GM23338 (cell line): ENCODE results near the gene KCNJ16. TPM values are rescaled to one million over a fixed set of nuclear protein-coding genes. Genes with fewer than 3 reads are reported as not detected.

ENCODE experiments used
- ATAC-seq: fragments of 200-7000 bp; cut with Tn5 transposase; 3 replicates; pipeline ENCODE4 v1.9.1; 2020
- DNase-seq: peaks from one replicate; pipeline ENCODE4 v3.0.0-alpha.2; 2015; ENCODE audit warnings: low spot score
- H2AFZ ChIP-seq: fragments of 200-600 bp; sonication (generic); 2 replicates; pipeline ENCODE4 v1.8.0; 2016; ENCODE audit warnings: antibody characterized with exemption, mild to moderate bottlenecking, moderate library complexity
- H3F3A ChIP-seq: fragments of 200-600 bp; sonication (generic); replicated peaks from 2 replicates; pipeline ENCODE4 v1.8.0; 2017; ENCODE audit warnings: antibody characterized with exemption, mixed run types, low read depth
- H3K27ac ChIP-seq: fragments of 200-600 bp; sonication (generic); 2 replicates; pipeline ENCODE4 v1.6.1; 2016; ENCODE audit warnings: low read depth
- H3K27me3 ChIP-seq: fragments of 200-600 bp; sonication (generic); 2 replicates; pipeline ENCODE4 v1.8.0; 2016; ENCODE audit warnings: mild to moderate bottlenecking, mixed run types, moderate library complexity; ENCODE audit not compliant: insufficient read depth
- H3K36me3 ChIP-seq: fragments of 200-600 bp; sonication (generic); 2 replicates; pipeline ENCODE4 v1.8.0; 2016; ENCODE audit warnings: mild to moderate bottlenecking; ENCODE audit not compliant: insufficient read depth
- H3K4me1 ChIP-seq: fragments of 200-600 bp; sonication (generic); 2 replicates; pipeline ENCODE4 v1.8.0; 2016; ENCODE audit warnings: mild to moderate bottlenecking, moderate library complexity; ENCODE audit not compliant: insufficient read depth
- H3K4me2 ChIP-seq: fragments of 200-600 bp; sonication (generic); 2 replicates; pipeline ENCODE4 v1.7.1; 2017; ENCODE audit warnings: mixed run types
- H3K4me3 ChIP-seq: fragments of 200-600 bp; sonication (generic); 2 replicates; pipeline ENCODE4 v1.6.1; 2016; ENCODE audit warnings: mixed run types
- H3K79me2 ChIP-seq: fragments of 200-600 bp; sonication (generic); replicated peaks from 2 replicates; pipeline ENCODE4 v1.8.0; 2017; ENCODE audit warnings: mild to moderate bottlenecking; ENCODE audit not compliant: insufficient read depth
- H3K9me2 ChIP-seq: fragments of 200-600 bp; sonication (generic); 2 replicates; pipeline ENCODE4 v1.8.0; 2017; ENCODE audit not compliant: insufficient read depth
- H4K20me1 ChIP-seq: fragments of 200-600 bp; sonication (generic); replicated peaks from 2 replicates; pipeline ENCODE4 v1.8.0; 2017; ENCODE audit warnings: mild to moderate bottlenecking; ENCODE audit not compliant: insufficient read depth
- H3K27ac Mint-ChIP-seq: 2 replicates; pipeline ENCODE4 v1.8.0; 2020; ENCODE audit warnings: inconsistent platforms, mild to moderate bottlenecking, moderate library complexity, mixed read lengths
- H3K27me3 Mint-ChIP-seq: 3 replicates; pipeline ENCODE4 v1.8.0; 2022; ENCODE audit warnings: low read depth, mild to moderate bottlenecking, moderate library complexity, mixed read lengths, inconsistent platforms; ENCODE audit not compliant: insufficient read depth, poor library complexity
- H3K36me3 Mint-ChIP-seq: 3 replicates; pipeline ENCODE4 v1.8.0; 2021; ENCODE audit warnings: low read depth, mild to moderate bottlenecking, inconsistent platforms, moderate library complexity, mixed read lengths
- H3K4me1 Mint-ChIP-seq: 3 replicates; pipeline ENCODE4 v1.8.0; 2020; ENCODE audit warnings: mild to moderate bottlenecking, inconsistent platforms, mixed read lengths
- H3K4me3 Mint-ChIP-seq: 3 replicates; pipeline ENCODE4 v1.8.0; 2021; ENCODE audit warnings: moderate library complexity, mild to moderate bottlenecking, inconsistent platforms, mixed read lengths
- H3K9me3 Mint-ChIP-seq: 3 replicates; pipeline ENCODE4 v1.8.0; 2020; ENCODE audit warnings: moderate library complexity, mild to moderate bottlenecking, inconsistent platforms, mixed read lengths
- CREB1 ChIP-seq: fragments of 250-450 bp; sonication (Bioruptor Pico); IDR thresholded peaks from 2 replicates; pipeline ENCODE4 v1.5.0; 2020; ENCODE audit warnings: low read depth, mild to moderate bottlenecking, moderate library complexity
- EZH2 ChIP-seq: fragments of 200-600 bp; sonication (generic); IDR thresholded peaks from one replicate; pipeline ENCODE4 v1.8.0; 2017; ENCODE audit warnings: antibody characterized with exemption, mild to moderate bottlenecking, low read depth; ENCODE audit not compliant: unreplicated experiment
- EZH2phosphoT487 ChIP-seq: fragments of 200-600 bp; sonication (generic); IDR thresholded peaks from one replicate; pipeline ENCODE4 v1.8.1; 2018; ENCODE audit warnings: antibody characterized with exemption; ENCODE audit not compliant: unreplicated experiment
- JUNB ChIP-seq: IDR thresholded peaks from one replicate; pipeline ENCODE4 v1.6.1; 2016; ENCODE audit warnings: antibody characterized with exemption; ENCODE audit not compliant: unreplicated experiment
- POLR2AphosphoS5 ChIP-seq: IDR thresholded peaks from 2 replicates; pipeline ENCODE4 v1.6.1; 2016; ENCODE audit warnings: antibody characterized with exemption, low read depth
- STAT1 ChIP-seq: IDR thresholded peaks from one replicate; pipeline ENCODE4 v1.6.1; 2016; ENCODE audit warnings: antibody characterized with exemption; ENCODE audit not compliant: unreplicated experiment
- ZNF114 ChIP-seq: fragments of 250-450 bp; sonication (Bioruptor Pico); IDR thresholded peaks from 2 replicates; pipeline ENCODE4 v1.5.0; 2020; ENCODE audit warnings: mild to moderate bottlenecking, moderate library complexity
- ZNF331 ChIP-seq: fragments of 250-450 bp; sonication (Bioruptor Pico); IDR thresholded peaks from 2 replicates; pipeline ENCODE4 v1.5.0; 2020; ENCODE audit warnings: low read depth, mild to moderate bottlenecking, moderate library complexity
- polyA plus RNA-seq: library from polyadenylated mRNA; unstranded; fragments of >200 nt; fragmentation: Nextera tagmentation; extraction: Ambion mirVana; gene quantifications from 2 replicates; pipeline ENCODE4 v1.2.1, GENCODE V29; 2016
- total RNA-seq: library from RNA; depleted of rRNA; stranded (reverse); fragments of >200 nt; shearing (Covaris generic); gene quantifications from 2 replicates; pipeline ENCODE4 v1.2.3, GENCODE V29; 2014
- TF ChIP-seq, protein P1 (sequence below): IDR thresholded peaks from 2 replicates; pipeline ENCODE4 v1.6.1; 2016; ENCODE audit warnings: antibody characterized with exemption
- TF ChIP-seq, protein P2 (sequence below), 2 experiments: fragments of 200-600 bp in 1 of 2; sonication (generic) in 1 of 2; conservative IDR thresholded peaks; 2 replicates each; pipeline versions ENCODE4 v1.5.1 to v1.6.1; 2016 to 2017; ENCODE audit warnings: antibody characterized with exemption in 2 of 2, low read depth in 2 of 2, mild to moderate bottlenecking in 2 of 2, moderate library complexity in 1 of 2

KCNJ16 gene
- total and polyA plus RNA-seq, 2 experiments from 2014 or later, result not detected

DNA sequence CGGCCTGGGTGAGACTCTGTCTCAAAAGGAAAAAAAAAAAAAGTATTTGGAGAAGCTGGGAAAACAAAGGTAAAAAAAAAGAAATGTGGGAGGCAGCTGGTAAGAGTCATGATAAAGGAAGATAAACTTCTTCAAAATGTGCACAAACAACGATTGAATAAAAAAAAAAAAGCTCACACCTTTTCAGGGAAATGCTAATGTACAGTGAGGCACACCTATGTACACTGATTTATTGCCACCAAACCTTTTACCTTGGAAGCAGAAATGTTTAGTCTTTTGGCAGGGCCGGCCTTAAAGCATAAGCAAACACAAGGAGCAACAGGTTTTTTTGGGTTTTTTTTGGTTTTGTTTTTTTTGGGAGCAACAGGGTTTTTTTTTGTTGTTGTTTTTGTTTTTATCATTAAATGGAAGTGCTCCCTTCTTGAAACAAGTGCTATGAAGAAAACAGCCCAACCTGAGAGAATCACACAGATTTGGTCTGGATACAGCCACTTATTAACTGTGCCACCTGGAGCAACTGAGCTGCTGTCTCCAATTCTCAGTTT lies 64.5 kb downstream of the KCNJ16 start:
- H4K20me1 ChIP-seq, result no peaks in the 10 kb centered on the region
- Mint-ChIP-seq H3K27me3 (peaks cover 3% of the 10 kb centered on the region), H3K9me3 (no peaks in the 10 kb centered on the region), H3K27ac (no peak overlapping the region), H3K36me3 (no peaks in the 10 kb centered on the region), H3K4me3 (no peak overlapping the region), H3K4me1 (peaks cover 7% of the 10 kb centered on the region; the same call in 2 of the 3 replicates)
- H3K36me3 ChIP-seq, result no peaks in the 10 kb centered on the region
- ATAC-seq, result no peak
- peaks cover 15% of the 10 kb centered on the region; the same call in 1 of the 2 replicates for H3K4me1 ChIP-seq
- no peak overlapping the region for H3K4me3 ChIP-seq
- no peak for DNase-seq
- no peaks in the 10 kb centered on the region for H3K79me2 ChIP-seq
- no peak overlapping the region for H3K4me2 ChIP-seq
- TF ChIP-seq CREB1 (CRISPR knock-in tag) (no peak), EZH2phosphoT487 (no peak), EZH2 (no peak), ZNF114 (no peak), ZNF331 (CRISPR knock-in tag) (no peak), STAT1 (no peak), POLR2AphosphoS5 (no peak)
- no peak overlapping the region for H2AFZ ChIP-seq
- no peaks in the 10 kb centered on the region for H3F3A ChIP-seq
- H3K9me2 ChIP-seq, result no peaks in the 10 kb centered on the region
- H3K27me3 ChIP-seq, result no peaks in the 10 kb centered on the region
- H3K27ac ChIP-seq, result no peak overlapping the region

DNA sequence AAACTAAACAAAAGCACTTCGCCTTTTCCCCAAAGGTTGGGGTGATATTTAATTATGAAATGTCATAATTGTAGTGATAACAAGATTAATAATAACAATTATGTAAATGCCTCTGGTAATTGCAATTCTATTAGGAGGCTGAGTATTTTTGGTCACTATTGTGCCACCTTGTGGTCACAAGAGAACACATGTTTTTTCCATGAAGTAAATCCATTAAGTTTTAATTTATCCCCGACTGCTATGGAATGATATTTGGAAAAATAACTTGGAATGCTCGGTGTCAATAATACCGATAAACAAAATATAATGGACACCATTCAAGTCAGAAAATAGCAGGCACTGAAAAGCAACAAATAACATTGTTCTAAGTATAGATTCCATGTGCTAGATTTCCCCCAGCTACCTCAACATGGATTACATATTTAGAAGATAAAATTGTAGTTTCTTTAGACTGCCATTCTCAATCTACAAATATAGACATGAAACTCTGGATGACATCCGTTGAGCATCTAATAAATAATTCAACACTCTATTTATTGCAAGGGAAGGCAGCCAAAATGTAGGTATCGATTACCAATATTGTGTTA lies 69.3 kb downstream of the KCNJ16 start:
- Histone ChIP-seq H2AFZ (no peak overlapping the region), H3F3A (no peaks in the 10 kb centered on the region), H3K9me2 (no peaks in the 10 kb centered on the region), H3K4me1 (no peaks in the 10 kb centered on the region), H3K79me2 (no peaks in the 10 kb centered on the region), H4K20me1 (no peaks in the 10 kb centered on the region), H3K36me3 (no peaks in the 10 kb centered on the region), H3K27ac (no peak overlapping the region), H3K4me2 (no peak overlapping the region), H3K4me3 (no peak overlapping the region), H3K27me3 (no peaks in the 10 kb centered on the region)
- no peaks in the 10 kb centered on the region for H3K9me3 Mint-ChIP-seq
- TF ChIP-seq JUNB, result no peak
- TF ChIP-seq, protein P1, sequence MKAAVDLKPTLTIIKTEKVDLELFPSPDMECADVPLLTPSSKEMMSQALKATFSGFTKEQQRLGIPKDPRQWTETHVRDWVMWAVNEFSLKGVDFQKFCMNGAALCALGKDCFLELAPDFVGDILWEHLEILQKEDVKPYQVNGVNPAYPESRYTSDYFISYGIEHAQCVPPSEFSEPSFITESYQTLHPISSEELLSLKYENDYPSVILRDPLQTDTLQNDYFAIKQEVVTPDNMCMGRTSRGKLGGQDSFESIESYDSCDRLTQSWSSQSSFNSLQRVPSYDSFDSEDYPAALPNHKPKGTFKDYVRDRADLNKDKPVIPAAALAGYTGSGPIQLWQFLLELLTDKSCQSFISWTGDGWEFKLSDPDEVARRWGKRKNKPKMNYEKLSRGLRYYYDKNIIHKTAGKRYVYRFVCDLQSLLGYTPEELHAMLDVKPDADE, result no peak
- TF ChIP-seq EZH2phosphoT487, result no peak
- no peak for TF ChIP-seq ZNF331 (CRISPR knock-in tag)
- TF ChIP-seq, protein P2, sequence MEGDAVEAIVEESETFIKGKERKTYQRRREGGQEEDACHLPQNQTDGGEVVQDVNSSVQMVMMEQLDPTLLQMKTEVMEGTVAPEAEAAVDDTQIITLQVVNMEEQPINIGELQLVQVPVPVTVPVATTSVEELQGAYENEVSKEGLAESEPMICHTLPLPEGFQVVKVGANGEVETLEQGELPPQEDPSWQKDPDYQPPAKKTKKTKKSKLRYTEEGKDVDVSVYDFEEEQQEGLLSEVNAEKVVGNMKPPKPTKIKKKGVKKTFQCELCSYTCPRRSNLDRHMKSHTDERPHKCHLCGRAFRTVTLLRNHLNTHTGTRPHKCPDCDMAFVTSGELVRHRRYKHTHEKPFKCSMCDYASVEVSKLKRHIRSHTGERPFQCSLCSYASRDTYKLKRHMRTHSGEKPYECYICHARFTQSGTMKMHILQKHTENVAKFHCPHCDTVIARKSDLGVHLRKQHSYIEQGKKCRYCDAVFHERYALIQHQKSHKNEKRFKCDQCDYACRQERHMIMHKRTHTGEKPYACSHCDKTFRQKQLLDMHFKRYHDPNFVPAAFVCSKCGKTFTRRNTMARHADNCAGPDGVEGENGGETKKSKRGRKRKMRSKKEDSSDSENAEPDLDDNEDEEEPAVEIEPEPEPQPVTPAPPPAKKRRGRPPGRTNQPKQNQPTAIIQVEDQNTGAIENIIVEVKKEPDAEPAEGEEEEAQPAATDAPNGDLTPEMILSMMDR (conservative IDR thresholded peaks at IDR 0.05; ENCODE audit: low read depth in 2 of 2), result peak; percentile 58 to 81
- no peak for TF ChIP-seq ZNF114
- ATAC-seq (no peak), DNase-seq (peak; percentile 32)
- no peaks in the 10 kb centered on the region for H3K4me1 Mint-ChIP-seq
- H3K36me3 Mint-ChIP-seq, result no peaks in the 10 kb centered on the region
- no peak overlapping the region for H3K27ac Mint-ChIP-seq
- no peaks in the 10 kb centered on the region for H3K27me3 Mint-ChIP-seq
- no peak overlapping the region for H3K4me3 Mint-ChIP-seq
